Measurements from ENCODE around the gene NAV2.

Gene NAV2

DNA sequence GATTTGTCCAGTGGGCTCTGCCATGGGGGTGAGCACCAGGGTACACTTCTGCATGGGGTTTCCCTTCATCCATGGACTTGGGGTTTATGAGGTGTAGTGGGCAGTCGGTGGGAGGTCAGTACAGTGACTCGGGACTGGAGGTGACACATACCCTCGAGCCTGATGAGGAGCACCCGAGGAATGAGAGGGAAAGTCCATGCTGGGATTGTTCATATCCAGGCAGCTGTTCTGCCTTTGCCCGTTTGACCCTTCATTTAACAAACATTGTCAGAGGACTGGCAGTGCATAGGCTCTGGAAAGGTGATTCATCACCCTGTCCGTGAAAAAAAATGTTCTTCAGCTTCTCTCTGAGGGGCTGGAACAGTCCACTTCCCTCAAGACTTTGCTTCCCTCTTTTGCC, 2.7 kb downstream of the NAV2 start:
- no peak for DNase-seq

- DNase-seq: no peak
These were observed 5.4 kb downstream of the NAV2 start for GRCh38 chr11:19718051-19718450.

DNA sequence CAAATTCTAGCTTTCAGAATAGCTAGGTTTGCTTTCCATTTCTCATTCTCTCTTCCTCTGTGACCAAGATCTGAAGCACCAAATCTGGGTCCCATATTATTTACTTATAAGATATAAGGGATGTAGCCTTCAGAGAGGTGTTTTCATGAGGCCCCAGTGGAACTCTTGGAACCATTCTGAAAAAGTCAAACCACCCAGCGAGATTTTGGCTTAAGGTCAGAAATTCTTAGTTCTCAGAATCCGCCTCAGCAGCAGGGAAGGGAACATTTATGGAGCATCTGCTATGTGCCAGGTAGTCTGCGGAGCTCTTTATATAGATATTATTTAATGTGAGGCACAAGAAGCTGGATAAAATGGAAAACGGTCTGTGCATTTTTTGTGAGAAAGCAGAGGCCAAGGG, 6.3 kb downstream of the NAV2 start:
- DNase-seq: no peak

DNA sequence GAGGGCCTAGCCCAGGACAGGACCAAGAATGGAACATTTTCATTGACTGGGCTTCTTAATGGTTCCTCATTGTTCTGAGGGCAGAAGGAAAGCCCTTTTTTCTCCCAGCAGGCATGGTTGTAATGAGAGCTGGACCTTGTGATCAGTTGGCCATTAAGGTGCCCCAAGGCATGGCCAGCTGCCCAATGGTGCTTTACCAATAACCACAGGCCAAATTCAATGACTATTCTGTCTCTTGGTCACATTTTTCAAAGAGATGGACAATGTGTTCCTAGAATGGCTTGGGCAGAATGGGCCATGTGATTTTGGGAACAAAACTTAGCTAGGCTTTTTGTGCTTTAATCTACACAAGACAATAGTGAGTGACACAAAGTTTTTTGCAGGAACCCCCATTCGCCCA, 7.3 kb downstream of the NAV2 start:
- DNase-seq: no peak

DNA sequence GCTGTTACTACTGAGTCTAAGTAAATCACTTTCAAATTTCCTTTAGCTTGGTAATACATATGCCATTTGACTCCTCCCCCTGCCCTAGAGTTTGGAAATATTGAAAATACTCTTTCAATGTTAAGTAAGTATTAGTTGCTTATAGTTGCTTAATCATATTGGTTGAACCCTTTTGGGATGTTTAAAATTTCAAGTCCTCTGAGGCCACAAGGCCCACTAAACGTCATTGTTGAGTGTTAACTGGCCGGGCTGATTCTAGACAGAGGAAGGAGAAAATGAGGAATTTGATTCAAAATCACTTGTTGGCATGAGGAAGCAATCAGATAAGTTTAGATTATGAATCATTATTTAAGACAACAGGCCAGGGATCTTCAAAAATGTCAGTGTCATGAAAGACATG, 8.5 kb downstream of the NAV2 start:
- DNase-seq: no peak

GRCh38 chr11:19722702-19723101, 10.1 kb downstream of the NAV2 start:
- DNase-seq: no peak

DNA sequence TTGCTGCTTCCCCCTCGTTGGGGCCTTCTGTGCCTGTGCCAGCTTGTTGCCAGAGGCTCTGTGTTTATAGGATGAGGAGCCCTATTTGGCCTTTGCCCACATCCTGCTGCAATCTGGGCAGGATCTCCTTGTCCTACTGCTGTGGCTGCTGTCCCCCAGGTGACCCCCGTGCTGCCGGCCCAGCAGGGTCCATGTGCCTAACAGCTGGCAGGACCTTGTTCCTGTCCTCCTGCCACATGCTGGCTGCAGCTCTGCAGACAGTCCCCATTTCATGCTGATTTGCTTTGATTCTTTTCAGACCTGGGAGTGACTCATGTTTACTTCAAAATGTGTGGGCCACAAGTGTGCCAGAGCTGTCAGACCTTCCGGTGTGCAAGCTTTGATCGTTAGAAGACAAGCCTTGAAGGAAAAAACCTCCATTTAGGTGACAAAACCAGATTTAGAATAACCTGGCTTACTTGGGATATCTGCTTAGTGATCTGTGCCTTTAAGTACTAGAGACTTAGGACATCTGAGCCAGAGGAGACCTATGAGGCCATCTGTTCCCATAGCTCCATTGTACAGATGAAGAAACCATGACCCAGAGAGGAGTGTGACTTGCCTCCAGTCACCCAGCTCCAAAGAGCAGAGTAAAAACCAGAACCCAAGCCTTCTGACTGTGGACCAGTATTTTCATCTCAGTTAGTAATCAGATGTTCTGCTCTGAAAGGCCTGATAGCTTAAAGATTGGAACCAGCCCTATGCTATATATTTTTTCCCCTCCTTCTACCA, 11.1 kb downstream of the NAV2 start:
- peak; percentile 25 for DNase-seq

DNA sequence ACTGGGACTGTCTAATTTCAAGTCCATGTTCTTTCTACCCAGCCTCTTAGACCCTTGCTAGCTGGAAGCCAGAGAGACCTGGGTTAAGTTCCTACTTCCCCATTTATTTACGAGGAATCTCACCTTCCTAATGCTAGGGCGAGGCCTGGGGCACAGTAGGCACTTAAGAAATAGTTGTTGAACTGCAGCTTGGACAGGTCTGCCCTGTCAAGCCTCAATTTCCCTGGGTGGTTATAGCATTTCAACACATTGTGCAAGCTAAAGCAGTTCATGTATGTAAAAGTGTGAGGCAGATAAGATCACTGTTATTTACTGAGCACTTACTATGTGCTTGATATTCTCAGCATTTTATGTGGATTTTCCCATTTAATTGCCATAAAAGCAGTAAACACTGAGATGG, 12.1 kb downstream of the NAV2 start:
- no peak for DNase-seq

DNA sequence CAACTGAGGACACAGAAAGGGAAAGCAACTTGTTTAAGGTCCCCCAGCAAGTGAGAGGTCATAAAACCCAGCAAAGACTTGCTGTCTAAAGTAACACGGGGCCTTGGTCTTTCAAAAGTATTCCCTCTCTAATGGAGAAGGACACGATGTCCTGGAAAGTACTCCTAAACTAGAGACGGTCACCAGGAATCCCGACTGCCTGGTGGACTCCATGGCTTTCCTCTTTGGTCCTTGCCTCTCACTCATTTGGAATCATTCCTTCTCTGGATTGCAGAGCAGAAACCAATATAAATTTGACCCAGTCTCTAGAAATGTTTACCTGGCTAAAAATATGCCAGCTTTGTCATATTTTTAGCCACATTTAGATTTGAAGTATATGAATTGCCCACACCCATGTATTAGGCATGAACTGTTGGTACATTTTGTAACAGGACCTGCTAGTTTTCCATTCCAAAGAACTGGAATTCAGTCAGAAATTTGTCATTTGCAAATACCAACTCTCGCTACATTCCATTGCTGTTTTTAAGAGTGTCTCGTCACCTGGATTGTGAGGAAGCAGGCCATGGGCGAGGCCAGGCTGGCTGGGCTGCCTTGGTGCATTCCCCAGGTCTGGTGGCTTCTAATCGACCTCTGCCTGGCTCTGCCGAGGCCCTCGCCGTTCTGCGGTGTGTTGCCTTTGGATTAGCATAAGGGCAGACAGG, 12.9 kb downstream of the NAV2 start:
- DNase-seq: no peak

- DNase-seq: no peak
These were observed 14.6 kb downstream of the NAV2 start for GRCh38 chr11:19727246-19727645.

GRCh38 chr11:19728436-19728835, 15.8 kb downstream of the NAV2 start:
- no peak for DNase-seq

DNA sequence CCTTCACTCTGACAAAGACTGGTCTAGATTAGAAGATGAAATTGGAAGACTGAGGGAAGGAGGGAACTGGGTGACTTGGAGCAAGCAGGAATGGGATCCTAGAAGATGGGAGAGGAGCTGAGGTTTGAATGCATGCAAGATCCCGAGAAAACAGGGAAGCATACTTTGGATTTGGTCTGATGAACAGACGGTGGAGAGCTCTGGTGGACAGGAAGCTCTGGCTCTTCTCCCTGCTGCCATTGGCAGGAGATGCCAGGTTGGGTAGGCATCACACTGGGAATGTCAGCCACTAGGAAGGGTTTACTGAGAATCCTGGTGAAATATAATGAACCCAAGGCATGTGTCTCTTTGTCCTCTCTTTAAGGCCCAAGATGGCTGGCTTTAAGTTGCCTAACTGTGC, 16.5 kb downstream of the NAV2 start:
- no peak for DNase-seq

GRCh38 chr11:19730373-19730772, 17.7 kb downstream of the NAV2 start:
- no peak for DNase-seq

DNA sequence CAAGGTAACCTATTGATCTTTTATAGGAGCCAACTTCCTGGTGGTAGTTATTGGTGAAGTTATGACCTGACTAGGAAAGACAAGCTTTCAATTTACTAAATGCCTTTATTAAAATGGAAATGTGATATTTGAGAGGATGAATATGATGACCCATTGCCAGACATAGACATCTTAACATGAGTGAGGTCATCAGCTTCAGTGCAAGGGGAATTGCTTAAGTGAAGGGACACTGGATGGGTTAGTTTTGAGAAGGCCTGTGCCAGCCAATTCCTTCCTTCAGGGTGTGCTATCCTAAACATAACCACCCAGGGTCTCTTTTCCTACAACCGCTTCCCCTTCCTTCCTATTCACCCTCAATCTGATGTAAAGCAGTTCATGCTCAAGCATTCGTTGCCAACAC, 21.5 kb downstream of the NAV2 start:
- DNase-seq: no peak

GRCh38 chr11:19735157-19735908, 22.7 kb downstream of the NAV2 start:
- no peak for DNase-seq

- DNase-seq: no peak
These were observed 23.4 kb downstream of the NAV2 start for GRCh38 chr11:19735909-19736498.

DNA sequence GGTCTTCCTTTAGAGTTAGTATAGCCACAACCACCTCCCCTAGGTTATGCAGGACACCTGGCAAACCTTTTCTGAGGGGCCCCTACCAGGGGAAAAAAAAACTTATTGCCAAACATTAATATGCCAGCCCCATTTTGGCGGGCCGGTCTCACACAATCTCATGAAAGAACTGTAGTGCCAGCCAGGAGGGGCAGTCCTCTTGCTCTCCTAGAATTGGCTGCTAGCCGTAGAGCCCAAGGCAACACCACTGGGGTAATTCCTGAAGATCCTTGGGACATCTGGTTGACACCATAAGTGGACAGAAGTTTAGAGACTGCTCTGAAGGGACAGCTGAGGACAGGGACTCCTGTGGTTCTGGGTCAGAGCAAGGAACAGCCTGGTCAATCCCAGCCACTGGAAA, 24.2 kb downstream of the NAV2 start:
- DNase-seq: no peak

GRCh38 chr11:19737575-19737974, 24.9 kb downstream of the NAV2 start:
- no peak for DNase-seq

GRCh38 chr11:19738124-19738523, 25.5 kb downstream of the NAV2 start:
- no peak for DNase-seq

- no peak for DNase-seq
These were observed 27.2 kb downstream of the NAV2 start for GRCh38 chr11:19739872-19740271.

DNA sequence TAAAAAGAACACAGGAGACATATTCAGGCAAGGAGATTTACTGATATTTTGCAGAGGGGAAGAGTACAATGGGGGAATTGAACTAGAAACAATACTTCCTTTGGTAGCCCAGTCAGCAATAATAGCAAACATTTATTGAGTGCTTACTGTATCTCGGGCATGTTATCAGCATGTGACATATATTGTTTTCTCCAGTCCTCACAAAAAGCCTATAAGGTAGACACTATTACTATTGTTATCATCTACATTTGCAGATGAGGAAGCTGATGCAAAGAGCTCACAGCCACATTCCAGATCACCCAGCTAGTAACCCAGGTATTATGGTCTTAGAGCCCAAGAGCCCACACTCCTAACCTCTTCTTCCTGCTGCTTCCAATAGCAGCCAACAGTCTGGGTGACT, 27.9 kb downstream of the NAV2 start:
- no peak for DNase-seq

- DNase-seq: no peak
These were observed 30.1 kb downstream of the NAV2 start for GRCh38 chr11:19742588-19743292.

GRCh38 chr11:19743622-19744021, 31.0 kb downstream of the NAV2 start:
- no peak for DNase-seq
